T follicular helper cell (primary cell): Measurements from ENCODE around the gene LHFPL3.
"Not testable (repeated sequence)": the region's sequence is repeated elsewhere in the genome, so short reads cannot be mapped to it uniquely, and the experiment has no call there.

Experiments
- DNase-seq: peaks from one replicate; pipeline ENCODE4 v3.0.0-alpha.2; 2020; ENCODE audit warnings: low read depth

Gene LHFPL3

GRCh38 chr7:104895522-104896236 lies 567.3 kb downstream of the LHFPL3 start:
- DNase-seq = no peak

- no peak for DNase-seq
Measured at GRCh38 chr7:104898434-104898833, 570.0 kb downstream of the LHFPL3 start.

- DNase-seq = no peak
Measured at GRCh38 chr7:104900525-104901239, 572.3 kb downstream of the LHFPL3 start.

GRCh38 chr7:104901240-104901619 lies 572.8 kb downstream of the LHFPL3 start:
- no peak for DNase-seq

DNA sequence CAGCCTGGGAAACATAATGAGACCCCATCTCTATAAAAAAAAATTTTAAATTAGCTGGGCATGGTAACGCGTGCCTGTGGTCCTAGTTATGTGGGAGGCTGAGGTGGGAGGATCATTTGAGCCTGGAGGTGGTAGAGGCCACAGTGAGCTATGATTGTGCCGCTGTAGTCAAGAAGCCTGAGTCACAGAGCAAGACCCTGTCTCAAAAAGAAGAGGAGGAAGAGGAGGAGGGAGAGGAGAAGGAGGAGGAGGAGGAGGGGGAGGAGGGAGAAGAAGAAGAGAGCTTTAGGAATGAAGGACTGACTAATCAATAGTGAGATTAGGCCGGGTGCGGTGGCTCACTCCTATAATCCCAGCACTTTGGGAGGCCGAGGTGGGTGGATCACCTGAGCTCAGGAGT lies 573.8 kb downstream of the LHFPL3 start:
- no peak for DNase-seq

- DNase-seq = no peak
Measured at GRCh38 chr7:104903044-104903443, 574.6 kb downstream of the LHFPL3 start.

DNA sequence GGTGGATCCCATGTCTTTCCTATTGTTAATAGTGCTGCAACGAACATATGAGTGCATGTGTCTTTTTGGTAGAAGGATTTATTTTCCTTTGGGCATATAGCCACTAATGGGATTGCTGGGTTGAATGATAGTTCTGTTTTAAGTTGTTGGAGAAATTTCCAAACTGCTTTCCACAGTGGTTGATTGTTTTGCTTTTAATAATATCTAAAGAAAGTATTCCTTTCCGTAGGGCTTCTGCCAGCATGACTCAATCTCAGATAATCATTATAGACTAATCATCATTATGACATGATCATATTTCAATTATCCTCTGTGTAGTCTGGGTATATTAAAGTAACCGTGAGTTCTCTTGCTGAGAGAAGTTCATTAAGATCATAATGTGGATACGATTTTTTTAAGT lies 575.4 kb downstream of the LHFPL3 start:
- DNase-seq = no peak

GRCh38 chr7:104906032-104906431 lies 577.6 kb downstream of the LHFPL3 start:
- DNase-seq = no peak

DNA sequence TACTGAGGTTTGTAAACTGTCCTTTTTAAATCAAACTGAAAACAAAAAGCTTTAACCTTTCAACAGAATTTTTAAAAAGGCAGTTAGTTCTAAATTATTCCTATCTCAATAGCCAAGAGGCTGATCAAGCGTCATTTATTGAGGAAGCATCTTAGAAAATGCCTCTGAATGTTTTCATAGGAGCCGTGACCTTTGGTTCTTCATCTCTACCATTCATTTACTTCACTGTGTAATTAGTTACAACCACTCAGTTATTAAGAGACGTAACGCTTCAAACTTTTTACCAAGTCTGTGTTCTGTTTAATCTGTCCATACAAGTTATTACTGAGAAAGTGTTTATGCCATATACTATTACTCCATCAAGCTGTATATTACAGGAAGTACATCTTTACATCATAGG lies 578.2 kb downstream of the LHFPL3 start:
- no peak for DNase-seq

DNA sequence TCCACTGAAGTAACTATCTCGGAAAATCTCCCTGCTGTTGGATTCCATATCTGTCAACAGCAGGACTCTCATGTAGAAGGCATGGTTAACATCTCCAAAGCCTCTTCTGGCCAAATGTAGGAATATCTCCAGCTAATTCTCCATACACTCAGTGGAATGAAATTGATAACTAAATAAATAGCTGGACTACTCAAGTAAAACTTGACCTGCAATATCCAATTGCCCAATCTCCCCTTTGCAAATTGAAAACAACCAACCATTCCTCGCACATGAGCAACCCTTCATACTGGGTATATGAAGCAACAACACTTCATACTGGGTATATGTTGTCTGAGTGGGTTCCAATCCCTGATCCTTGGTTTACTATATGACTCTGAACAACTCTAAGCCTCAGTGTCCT lies 580.2 kb downstream of the LHFPL3 start:
- DNase-seq = no peak

- no peak for DNase-seq
Measured at GRCh38 chr7:104909096-104909495, 580.7 kb downstream of the LHFPL3 start.

- DNase-seq = no peak
Measured at GRCh38 chr7:104914421-104914820, 586.0 kb downstream of the LHFPL3 start.

GRCh38 chr7:104921596-104921995 lies 593.2 kb downstream of the LHFPL3 start:
- no peak for DNase-seq

- DNase-seq = no peak
Measured at GRCh38 chr7:104922182-104923009, 594.0 kb downstream of the LHFPL3 start.

DNA sequence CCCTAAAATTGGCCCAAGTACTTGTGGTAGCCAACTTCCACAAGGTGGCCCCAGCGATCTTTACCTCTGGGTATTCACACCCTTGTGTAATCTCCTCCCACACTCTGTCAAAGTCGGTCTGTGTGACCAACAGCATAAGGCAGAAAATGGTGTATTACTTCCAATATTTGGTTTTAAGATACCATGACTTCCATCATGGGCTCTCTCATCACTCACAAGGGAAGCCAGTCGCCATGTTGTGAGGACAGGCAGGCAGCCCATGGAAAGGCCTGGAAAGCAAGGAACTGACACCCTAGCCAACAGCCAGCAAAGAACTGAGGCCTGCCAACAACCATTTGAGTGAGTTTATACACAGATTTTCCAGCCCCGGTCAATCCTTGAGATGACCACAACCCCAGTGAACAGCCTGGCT lies 594.6 kb downstream of the LHFPL3 start:
- DNase-seq = peak; percentile 53

DNA sequence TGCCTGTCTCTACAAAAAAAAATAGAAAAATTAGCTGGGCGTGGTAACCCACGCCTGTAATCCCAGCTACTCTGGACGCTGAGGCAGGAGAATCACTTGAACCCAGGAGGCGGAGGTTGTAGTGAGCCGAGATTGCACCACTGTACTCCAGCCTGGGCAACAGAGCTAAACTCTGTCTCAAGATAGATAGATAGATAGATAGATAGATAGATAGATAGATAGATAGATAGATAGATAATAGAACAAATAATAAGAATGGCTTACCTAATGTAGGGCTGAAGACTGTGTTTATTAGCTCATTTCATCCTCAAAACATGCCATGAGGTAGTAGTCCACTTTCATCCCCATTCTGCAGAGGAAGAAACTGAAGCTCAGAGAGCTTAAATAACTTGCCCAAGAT lies 597.8 kb downstream of the LHFPL3 start:
- not testable (repeated sequence) for DNase-seq

DNA sequence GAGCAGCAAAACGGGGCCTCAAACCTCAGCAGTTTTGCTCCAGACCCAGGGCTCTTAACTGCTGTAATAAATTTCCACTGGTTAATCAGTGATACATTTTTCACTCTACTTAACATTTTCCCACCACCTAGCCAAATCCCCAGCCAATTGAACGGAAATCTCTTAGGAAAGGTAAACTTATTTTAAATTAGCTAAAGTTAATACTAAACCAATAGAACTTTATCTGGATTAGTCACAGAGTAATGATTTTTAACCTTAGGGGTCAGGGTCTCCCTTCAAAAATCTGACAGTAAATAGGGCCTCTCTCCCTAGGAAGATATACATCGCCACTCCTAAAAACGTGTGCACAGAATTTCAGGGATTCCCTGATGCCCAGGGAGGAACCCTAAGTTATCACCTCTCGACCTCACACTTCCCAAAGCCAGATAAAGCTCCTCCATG lies 598.2 kb downstream of the LHFPL3 start:
- no peak for DNase-seq

DNA sequence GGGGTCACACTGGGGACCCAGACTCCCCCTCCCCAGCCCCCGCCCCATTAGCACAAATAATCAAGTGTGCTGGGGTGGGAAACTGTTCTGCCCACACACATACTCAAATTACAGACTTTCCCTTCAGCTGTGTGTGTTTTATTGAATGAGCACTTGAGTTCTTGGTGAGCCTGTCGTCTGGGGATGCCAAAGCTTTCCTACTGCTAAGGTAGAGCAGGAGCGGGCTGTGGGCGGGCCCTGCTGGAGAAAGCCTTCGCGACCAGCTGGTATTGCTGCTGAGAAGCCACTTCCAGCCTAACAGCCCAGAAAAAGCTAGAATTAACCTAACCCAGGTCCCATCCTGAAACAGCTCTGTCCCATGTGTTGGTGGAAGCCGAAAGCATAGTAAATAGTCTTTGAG lies 598.7 kb downstream of the LHFPL3 start:
- no peak for DNase-seq

- DNase-seq = no peak
Measured at GRCh38 chr7:104928721-104929400, 600.5 kb downstream of the LHFPL3 start.

DNA sequence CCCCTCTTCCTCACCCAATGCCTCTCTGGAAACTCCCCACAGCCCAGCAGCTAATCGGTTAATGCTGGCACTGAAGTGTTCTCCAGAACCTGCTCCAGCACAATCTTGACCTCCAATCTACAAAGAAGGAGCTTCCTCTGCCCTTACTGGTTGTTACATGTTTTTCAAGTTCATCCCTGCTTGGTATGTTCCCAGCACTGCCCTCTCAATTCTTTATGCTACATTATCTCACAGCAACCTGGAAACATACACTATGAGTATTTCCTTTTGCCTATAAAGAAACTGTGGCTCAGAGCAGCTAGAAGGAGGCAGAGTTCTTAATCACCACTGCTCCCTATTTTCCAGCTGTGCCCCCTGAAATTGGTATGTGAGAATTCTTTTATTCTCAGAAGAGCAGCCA lies 601.5 kb downstream of the LHFPL3 start:
- DNase-seq = no peak

- no peak for DNase-seq
Measured at GRCh38 chr7:104931181-104931781, 602.9 kb downstream of the LHFPL3 start.

GRCh38 chr7:104933022-104933421 lies 604.6 kb downstream of the LHFPL3 start:
- no peak for DNase-seq
